HG02840 (cell line): ENCODE measurements around the gene MCIDAS.

Experiments used
- ATAC-seq: cut with Tn5 transposase; IDR thresholded peaks from one replicate; pipeline ENCODE4 v1.9.1; 2021; ENCODE audit warnings: mild to moderate bottlenecking, moderate library complexity, moderate number of reproducible peaks; ENCODE audit not compliant: unreplicated experiment, low FRiP score

Gene MCIDAS

DNA sequence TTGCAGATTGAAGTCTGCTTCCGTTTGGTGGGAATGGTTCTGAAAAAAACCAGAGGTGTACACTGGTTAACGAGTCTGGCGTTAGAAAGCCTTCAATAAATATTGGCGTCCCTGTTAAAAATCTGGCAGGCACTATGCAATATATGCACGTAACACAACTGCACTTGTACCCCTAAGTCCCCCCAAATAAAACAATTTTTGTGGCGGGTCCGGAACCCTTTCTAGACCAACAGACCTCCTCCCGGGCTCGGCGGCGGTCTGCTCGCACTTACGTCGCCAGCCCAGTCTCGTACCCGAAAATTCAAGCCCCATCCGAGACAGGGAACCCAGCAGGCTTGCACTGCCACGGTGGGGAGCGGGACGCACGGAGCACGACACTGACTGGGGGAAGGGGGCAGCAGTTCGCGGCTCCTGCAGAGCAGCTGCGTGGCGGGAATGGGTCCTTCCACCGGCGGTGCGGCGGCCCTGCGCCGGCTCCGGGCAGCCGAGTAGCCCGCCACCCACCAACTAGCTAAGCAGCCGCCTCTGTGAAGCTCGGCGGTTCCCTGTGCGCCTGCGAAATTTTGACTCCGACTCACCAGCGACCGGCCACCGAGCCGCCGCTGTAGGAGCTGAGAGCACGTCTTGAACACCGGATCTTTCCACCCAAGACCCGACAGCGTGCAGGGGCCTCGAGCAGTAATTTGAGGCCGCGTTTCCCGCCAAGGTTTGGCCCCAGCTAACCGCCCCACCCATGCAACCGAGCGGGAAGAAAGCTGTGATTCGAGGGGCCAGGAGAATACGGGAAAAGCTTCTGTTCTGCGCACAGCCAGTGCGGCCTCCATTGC, 3.9 kb downstream of the MCIDAS start:
- no peak for ATAC-seq

DNA sequence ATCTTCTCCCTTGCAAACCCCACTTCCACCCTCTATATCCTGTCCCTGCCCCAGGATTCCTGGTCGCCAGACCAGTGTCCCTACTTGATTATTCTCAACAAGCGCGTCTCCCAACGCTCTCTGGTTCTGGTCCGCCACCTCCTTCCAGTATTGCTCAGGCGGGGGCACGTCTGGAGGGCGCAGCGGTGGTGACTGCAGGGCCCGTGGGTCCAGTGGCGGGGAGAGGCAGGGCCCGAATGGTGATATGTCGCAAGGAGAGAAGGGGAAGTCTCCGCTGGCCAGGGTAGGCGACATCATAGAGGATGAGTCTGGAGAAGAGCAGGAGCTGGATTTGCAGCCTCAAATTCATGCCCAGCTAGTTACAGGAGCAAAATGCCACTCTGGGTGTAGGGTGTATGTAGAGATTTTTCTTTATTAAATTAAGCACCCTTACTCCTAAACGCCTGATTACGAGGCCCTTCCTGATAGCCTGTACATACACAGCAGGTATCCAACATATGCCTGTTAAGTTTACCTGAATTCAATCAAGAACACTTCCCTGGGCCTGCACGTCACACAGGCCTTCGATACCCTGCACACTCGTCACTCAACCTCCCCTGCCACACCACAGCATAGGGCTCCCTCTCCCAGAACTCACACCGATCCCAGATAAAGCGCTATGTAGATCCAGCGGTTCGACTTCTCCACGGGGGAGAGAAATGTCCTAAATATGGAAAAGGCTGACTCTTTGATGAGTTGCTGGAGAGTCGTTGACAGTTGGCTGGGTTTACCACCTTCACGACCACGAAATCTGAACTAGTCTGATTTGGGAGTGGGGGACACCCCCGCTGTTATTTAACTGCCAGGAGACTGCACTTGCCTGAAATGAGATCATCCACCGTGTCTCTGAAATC, 4.8 kb downstream of the MCIDAS start:
- ATAC-seq = no peak

DNA sequence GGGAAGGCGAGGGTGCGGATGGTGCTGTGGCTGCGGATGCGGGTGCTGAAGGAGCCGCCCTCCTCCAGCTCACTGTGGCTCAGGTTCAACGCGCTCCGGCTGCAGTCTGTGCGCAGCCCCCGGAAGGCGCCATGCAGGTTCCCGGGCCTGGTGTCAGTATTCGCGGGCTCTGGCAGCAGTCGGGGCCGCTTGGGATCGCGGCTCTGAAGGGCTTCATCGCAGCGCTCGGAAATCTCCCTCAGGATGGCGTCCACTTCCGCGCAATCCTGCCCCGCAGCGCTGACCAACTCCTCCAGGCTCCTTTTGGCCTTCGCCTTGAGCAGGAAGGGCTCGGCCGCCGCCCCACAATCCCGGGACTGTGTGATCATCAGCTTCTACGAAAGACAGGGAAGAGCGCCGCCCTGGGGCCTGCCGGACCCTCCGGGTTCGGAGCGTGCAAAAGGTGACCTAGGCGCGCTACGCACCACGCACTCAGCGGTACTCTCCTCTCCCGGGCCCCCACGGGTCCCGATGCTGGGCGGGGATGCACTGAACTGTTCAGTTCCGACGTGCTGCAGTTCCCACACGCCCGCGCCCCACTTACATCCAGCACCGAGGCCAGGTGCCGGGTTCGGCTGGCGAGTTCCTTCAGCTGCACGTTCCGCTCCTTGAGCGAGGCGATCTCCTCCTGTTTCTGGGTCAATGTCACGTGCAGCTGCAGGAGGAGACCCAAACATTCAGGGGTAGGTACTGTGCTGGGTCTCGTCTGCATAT, 6.5 kb downstream of the MCIDAS start:
- ATAC-seq = no peak

DNA sequence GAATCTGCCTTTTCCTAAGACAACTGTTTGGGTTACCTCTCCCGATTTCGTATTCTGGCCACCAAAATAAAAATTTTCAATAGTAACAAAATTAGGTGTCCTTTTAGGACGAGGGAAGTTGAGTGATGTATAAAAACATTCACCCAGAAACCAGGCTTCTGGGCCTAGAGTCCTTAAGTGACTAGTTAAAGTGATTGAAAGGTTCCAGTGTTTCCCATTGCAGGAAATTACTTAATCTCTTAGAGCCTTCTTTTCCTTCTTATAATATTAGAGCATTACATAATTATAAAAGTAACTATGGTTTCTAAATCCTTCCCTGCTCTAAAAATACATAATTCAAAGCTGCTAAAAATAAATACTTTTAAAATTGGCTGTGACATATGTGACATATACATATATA, 7.3 kb downstream of the MCIDAS start:
- no peak for ATAC-seq

DNA sequence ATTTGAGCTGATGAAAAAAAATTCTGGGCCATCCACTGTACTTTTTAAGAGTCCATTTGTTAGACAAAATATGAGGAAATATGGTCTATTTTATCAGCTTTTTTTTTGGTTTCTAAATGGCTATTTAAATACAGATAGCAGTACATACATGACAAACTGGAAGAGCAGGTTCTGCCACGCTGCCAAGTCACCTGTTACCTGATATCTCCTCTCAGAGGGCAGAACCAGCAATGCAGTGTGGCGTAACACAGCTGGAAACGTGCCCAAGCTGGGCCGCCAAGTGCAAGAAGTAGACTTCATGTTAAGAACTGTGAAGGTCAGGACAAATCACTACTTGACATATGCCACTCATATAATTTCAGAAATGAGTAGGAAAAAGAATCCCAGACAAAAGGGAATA, 8.1 kb downstream of the MCIDAS start:
- ATAC-seq = no peak

DNA sequence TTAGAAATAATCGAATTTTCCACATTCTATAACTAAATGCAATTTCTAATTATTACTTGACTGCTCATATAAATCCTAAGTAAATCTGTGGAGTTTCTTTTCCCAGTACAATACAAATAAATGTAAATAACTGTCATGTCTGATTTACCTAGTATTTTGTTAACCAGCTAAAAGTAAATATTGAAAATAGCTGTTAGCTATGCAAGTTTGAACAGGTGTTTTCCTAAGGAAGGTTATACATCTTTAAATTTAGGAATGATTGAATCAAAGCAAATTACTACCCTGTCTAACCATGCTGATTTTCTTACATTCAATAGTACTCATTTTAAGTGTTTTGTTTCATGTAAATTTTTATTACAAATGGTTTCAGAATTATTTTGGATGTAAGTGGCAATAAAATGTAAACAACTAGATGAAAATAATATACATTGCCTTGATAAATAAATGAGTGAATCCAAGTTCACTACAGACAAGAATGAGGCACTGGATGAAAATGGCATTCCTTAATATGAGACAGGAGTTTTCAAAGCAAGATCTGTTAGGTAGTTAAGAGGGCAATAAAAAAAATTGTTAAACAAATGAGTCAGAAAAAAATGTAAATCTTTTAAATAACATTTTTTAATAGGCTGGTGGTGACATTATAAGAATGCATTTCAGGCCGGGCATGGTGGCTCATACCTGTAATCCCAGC, 15.8 kb downstream of the MCIDAS start:
- ATAC-seq = no peak

DNA sequence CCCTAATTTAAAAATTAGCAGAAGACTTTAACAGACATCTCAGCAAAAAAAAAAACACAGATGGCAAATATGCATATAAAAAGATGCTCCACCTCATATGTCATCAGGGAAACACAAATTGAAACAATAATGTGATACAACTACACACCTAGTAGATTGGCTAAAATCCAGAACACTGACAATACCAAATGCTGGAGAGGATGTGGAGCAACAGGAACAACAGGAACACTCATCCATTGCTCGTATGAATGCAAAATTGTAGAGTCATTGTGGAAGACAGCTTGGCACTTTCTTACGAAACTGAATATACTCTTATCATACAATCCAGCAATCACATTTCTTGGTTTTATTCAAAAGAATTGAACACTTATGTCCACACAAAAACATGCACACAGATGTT, 22.1 kb downstream of the MCIDAS start:
- no peak for ATAC-seq

DNA sequence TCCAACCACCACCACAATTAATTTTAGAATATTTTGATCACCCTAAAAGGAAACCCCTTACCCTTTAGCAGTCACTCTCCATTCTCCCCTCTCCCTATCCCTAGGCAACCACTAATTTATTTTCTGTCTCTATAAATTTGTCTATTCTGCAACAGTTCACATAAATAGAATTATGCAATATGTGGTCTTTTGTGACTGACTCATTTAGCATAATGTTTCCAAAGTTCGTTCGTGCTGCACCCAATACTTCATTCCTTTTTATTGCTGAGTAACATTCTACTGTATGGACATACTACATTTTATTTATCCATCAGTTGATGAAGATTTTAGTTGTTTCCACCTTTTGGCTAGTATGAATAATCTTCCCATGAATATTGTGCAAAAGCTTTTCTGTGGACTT, 36.0 kb downstream of the MCIDAS start:
- no peak for ATAC-seq

DNA sequence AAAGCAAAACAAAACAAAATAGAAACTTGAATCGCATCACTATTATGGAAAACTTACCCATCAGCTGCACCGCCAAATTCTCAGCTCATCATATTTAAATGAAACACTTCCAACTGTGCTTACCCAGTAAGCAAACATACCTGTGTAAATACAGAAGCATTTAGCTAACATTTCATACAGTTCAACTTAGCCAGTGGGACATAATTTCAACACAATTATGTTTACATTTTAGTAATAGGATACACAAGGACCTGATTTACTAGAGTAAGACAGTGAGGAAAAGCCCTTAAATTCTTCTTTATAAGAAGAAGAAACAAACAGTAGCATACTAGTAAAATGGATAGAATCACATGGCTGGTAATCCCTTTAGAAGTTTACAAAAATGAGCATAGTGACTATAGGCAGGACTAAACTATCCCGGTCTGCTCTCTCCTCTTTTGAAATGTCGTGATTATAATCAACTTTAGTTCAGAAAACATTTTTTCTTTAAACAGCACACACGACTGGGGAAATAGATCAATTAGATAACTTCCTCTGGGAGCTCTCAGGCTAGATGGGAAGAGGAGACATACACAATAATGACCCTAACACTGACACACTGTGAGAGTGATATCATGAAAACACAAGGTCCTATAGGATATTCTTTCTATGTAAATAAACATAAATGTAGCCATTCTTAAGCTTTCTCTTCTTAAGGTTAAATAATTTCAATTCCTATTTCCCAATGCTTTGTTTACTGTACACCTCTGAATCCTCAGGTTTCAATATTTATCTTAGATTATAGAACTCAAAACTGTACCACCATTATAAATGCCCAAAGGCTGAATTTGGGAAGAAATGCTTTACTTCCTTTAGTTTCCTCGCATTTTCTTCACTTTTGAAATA, 38.2 kb downstream of the MCIDAS start:
- ATAC-seq = no peak

DNA sequence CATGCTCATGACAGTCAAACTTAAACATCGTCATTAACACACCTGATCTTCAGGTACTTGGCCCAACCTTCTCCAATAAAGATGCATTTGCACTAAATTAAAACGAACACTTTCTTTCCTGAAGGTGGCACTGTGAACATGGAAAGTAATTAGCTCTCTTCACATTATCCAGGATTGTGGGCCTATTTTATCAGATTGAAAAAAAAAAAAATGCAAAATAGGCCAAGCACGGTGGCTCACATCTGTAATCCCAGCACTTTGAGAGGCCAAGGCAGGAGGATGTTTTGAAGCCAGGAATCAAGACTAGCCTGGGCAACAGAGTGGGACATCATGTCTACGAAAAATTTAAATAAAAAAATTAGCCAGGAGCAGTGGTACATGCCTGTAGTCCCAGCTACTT, 39.7 kb downstream of the MCIDAS start:
- no peak for ATAC-seq

DNA sequence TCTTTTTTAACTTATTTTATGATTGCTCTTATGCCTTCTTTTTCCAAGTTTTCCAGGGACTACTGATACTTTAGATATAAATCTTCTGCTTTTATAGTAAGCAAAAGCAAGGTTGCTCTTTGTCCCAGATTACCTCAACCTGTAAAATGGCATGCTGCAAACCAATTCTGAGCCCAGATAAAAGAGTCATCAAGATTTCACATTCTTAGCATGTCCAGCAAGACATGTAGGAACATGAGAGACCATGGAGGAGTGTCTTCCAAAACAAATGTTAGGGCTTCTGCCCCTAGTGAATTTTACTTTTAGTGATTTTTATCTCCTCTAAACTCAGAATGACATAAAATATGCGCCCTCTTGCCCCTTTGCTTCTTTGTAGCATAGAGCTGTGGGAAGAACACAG, 47.1 kb downstream of the MCIDAS start:
- no peak for ATAC-seq

DNA sequence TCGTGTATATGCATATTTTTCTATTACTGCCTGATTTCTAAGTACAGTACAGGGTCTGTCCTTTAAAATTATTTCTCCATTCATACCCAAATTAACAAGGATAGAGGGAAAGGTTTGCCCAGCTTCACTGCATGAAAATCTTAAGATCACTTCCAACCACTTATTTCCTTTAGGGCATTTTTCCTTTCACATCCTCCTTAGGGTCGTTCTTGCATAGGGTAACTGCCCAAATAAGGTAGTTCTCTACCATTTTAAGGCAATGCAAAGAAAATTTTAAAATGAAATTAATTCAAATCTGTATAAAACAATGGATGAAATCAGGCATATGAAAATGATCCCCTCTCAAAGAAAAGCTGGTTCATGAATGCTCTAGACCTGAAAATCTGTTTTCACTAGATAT, 50.0 kb downstream of the MCIDAS start:
- ATAC-seq = no peak

DNA sequence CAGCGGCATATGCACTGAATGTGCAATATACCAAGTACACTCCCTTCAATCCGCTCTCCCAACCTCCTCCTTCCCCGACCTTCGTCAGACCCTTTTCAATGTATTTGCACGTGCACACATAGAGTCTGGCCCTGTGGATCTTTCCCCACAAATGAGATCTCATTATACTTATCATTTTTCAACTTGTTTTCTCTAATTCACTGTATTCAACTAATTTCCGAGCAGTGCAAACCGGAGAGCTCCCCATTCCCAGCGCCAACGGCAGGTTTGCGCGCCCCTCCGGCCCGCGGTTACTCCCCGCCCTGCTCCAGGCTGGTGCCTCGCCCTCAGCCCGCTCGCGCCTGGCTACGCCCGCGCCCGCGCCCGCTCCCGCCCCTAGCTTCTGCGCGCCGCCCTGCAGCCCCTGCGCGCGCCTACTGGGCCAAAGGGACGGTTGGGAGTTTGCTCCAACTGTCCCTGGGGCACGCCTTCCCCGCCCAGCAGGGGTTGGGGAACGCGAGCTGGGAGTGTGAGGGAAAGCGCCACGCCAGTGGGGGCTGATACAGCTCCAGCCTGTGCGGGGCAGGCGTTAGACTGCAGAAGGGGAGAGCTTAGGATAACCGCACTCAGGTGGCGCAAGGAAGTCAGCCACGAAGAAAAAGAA, 50.8 kb downstream of the MCIDAS start:
- no peak for ATAC-seq

DNA sequence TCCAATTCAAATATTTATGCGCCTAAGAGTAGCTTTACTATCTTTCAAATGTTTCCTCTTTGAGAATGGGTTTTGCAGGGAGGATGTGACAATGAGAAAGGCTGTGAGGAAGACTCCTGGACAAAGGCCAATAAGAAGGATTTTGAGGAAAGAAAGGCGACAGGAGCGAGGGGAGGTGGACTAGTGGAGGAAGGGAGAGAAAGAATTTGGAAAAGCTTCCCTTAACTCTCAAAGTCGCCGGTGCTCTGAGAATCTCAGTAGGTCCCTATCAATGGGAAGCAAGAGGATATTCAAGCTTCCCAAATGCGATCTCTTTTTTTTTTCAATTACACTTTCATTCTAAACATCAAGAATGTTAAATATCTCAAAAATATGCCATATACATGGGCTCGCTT, 51.3 kb downstream of the MCIDAS start:
- no peak for ATAC-seq

DNA sequence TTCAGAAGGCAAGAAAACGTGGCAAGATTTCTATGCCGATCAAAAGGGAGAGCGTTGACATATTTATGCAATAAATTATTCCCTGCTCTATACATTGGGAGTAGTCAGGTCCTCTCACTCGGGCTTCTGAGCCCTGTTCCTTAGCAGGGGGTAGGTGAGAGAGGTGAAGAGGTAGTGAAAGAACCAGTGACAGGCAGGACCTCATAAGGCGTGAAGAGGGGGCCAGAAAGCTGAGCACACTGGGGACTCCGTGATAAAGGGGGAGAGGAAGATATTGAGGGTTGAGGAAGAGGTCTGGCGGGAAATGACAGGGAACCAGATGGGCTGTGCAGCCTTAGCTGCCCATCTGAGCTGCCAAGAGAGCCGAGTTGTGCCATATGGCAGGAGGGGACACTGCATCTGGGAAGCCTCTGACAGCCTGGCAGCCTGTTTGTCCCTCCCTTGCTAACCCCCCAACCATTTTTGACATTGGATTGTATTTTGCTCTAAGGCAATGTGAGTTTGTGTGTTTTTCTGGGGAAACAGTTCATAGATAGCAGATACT, 53.4 kb downstream of the MCIDAS start:
- peak; percentile 17 for ATAC-seq

DNA sequence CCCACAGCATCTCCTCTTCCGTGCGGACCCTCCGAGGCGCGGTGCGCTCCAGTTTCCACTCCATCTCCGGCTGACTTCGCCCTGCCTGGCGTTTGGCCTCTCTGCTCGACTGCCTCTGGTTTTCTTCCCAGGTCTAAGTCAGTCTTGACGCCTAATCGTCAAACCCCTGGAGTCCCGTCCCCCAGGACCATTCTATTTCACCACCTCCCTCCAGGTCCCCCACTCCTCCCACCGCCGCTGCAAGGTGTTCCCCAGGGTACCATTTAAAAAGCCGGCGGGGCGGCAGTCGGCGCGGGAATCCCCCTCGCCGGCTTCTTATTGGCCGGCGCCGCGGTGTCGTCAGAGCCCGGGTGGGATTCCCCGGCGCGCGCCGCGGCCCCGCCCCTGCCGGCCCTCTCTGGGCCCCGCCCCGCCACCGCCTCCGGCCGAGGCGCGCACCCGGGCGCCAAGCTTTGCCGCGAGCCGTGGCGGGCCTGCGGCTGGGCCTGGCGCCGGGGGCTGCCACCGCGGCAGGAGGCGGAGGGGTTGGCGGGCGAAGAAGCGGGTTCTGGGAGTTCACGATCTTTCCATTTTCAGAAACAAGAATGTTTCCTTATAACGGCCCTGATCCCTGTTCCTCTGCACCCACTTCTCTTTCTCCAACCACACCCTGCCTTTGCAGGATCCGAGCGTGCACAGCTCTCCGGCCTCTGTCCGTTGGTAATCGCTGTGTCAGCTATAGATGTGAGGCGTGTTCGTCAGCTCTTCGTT, 54.0 kb downstream of the MCIDAS start, which contains the start of gene CDC20B:
TSS of gene CDC20B (minus strand) at position 241 of the 750 bp plus-strand sequence. CDS start at position 64, 177 bp downstream.
- ATAC-seq = peak; percentile 83

DNA sequence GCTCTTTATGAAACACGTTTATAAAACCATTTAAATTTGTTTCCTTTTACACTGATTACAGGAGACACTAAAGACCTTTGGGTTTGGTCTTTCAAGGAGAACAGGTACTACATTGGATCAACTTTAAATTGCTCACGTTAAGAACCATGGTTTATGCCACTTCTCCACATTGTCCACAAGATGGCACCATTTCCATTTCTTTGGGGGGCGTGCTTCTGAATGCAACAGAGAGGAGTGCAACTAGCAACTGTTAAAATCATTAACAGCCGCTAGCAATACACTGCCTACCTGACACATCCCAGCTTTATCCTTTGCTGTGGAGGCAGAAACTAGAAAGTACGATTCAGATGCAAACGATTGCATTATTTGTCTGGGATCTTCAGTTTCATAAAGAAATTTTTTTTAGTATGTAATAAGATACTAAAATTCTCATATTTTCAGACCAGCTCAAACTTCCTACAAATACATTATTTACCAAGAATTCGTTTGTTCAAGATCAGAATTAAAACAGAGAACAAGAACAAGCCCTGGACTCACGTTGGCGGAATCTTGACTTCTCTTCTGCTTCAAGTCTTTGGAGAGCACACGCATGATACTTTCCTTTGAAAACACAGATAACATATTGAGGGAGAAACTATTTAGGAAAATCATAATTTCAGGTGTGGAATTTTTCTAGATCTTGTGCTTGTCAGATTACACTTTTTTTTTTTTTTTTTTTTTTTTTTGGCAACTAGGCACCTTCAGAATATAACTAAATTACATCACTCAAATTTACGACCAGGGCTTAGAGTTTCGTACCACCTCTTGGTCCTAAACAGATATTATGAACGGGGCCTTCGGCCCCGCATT, 54.8 kb downstream of the MCIDAS start:
- peak; percentile 47 for ATAC-seq
